Measurements from ENCODE around the gene TLE2.

GRCh38 chr19:3060857-3061181, 31.7 kb upstream of the TLE2 start:
- TF ChIP-seq ZNF274 (IDR thresholded peaks at IDR 0.05; ENCODE audit: low read depth, low read length): no peak
- TF ChIP-seq YY1 (IDR thresholded peaks at IDR 0.05; ENCODE audit: insufficient read depth, insufficient read length): no peak
